Mucosa of rectum (tissue), 2 donors: ENCODE data around the gene STRADB.

Experiments
- H3K27ac ChIP-seq, 2 donors: one replicate each; pipeline ENCODE4 v1.7.0; 2013; ENCODE audit warnings: inconsistent platforms in 2 of 2, low read depth in 2 of 2, low read length in 2 of 2
- H3K27me3 ChIP-seq, 2 donors: one replicate each; pipeline ENCODE4 v1.7.0; 2013; ENCODE audit warnings: low read length in 2 of 2; ENCODE audit not compliant: control insufficient read depth in 2 of 2, insufficient read depth in 2 of 2
- H3K36me3 ChIP-seq, 2 donors: one replicate each; pipeline ENCODE4 v1.7.0; 2013; ENCODE audit warnings: low read length in 2 of 2; ENCODE audit not compliant: control insufficient read depth in 2 of 2, insufficient read depth in 2 of 2
- H3K4me1 ChIP-seq, 2 donors: one replicate each; pipeline ENCODE4 v1.7.0; 2013; ENCODE audit warnings: low read length in 2 of 2, mild to moderate bottlenecking in 1 of 2; ENCODE audit not compliant: control insufficient read depth in 2 of 2, insufficient read depth in 2 of 2
- H3K4me3 ChIP-seq, 2 donors: one replicate each; pipeline ENCODE4 v1.7.0; 2013; ENCODE audit warnings: low read length in 2 of 2
- H3K9ac ChIP-seq, 2 donors: one replicate each; pipeline ENCODE4 v1.7.0; 2013; ENCODE audit warnings: low read length in 2 of 2, low read depth in 1 of 2, mild to moderate bottlenecking in 1 of 2
- H3K9me3 ChIP-seq, 2 donors: one replicate each; pipeline ENCODE4 v1.7.0; 2013; ENCODE audit warnings: low read length in 2 of 2; ENCODE audit not compliant: control insufficient read depth in 2 of 2
- donor health status: healthy.
- donor health status: Normal muscosa, but diverticular disease.

STRADB gene

GRCh38 chr2:201444746-201445465, 6.6 kb upstream of the STRADB start:
- no peak overlapping the region for H3K4me3 ChIP-seq
- H3K9me3 ChIP-seq: no peaks in the 10 kb centered on the region
- H3K27me3 ChIP-seq: no peaks in the 10 kb centered on the region
- H3K36me3 ChIP-seq: no peaks in the 10 kb centered on the region
- H3K9ac ChIP-seq: no peak overlapping the region
- no peak overlapping the region for H3K27ac ChIP-seq
- H3K4me1 ChIP-seq: peaks cover 14 to 27% of the 10 kb centered on the region in 2 donors

- no peaks in the 10 kb centered on the region for H3K9me3 ChIP-seq
- no peak overlapping the region for H3K4me3 ChIP-seq
- no peaks in the 10 kb centered on the region for H3K36me3 ChIP-seq
- H3K27ac ChIP-seq: peak overlapping the region; percentile 40 to 86
- peaks cover 20 to 32% of the 10 kb centered on the region in 2 donors for H3K4me1 ChIP-seq
- H3K9ac ChIP-seq: no peak overlapping the region
- H3K27me3 ChIP-seq: no peaks in the 10 kb centered on the region
Observed at GRCh38 chr2:201447086-201447485, 4.5 kb upstream of the STRADB start.

GRCh38 chr2:201448061-201448460, 3.5 kb upstream of the STRADB start:
- Histone ChIP-seq H3K9me3 (no peaks in the 10 kb centered on the region), H3K9ac (peak overlapping the region in 1 of 2 donors; percentile 35), H3K4me3 (peak overlapping the region; percentile 47 to 53), H3K27me3 (no peaks in the 10 kb centered on the region), H3K27ac (peak overlapping the region; percentile 86 to 88), H3K36me3 (no peaks in the 10 kb centered on the region), H3K4me1 (peaks cover 20 to 38% of the 10 kb centered on the region in 2 donors)

GRCh38 chr2:201448701-201449100, 2.8 kb upstream of the STRADB start:
- peak overlapping the region; percentile 72 to 86 for H3K27ac ChIP-seq
- peak overlapping the region in 1 of 2 donors; percentile 37 for H3K9ac ChIP-seq
- H3K27me3 ChIP-seq: no peaks in the 10 kb centered on the region
- peaks cover 22 to 44% of the 10 kb centered on the region in 2 donors for H3K4me1 ChIP-seq
- H3K9me3 ChIP-seq: no peaks in the 10 kb centered on the region
- no peaks in the 10 kb centered on the region for H3K36me3 ChIP-seq
- peak overlapping the region in 1 of 2 donors; percentile 26 for H3K4me3 ChIP-seq

GRCh38 chr2:201450954-201451291, 617 bp upstream of the STRADB start:
- H3K27me3 ChIP-seq: no peaks in the 10 kb centered on the region
- H3K27ac ChIP-seq: peak overlapping the region; percentile 93
- peak overlapping the region; percentile 98 for H3K4me3 ChIP-seq
- peak overlapping the region; percentile 94 to 96 for H3K9ac ChIP-seq
- peaks cover 0 to 6% of the 10 kb centered on the region in 2 donors for H3K36me3 ChIP-seq
- H3K4me1 ChIP-seq: peaks cover 22 to 45% of the 10 kb centered on the region in 2 donors
- no peaks in the 10 kb centered on the region for H3K9me3 ChIP-seq

- H3K4me1 ChIP-seq: peaks cover 17 to 40% of the 10 kb centered on the region in 2 donors
- peak overlapping the region; percentile 98 for H3K4me3 ChIP-seq
- H3K9me3 ChIP-seq: no peaks in the 10 kb centered on the region
- H3K27me3 ChIP-seq: no peaks in the 10 kb centered on the region
- peak overlapping the region; percentile 83 to 94 for H3K9ac ChIP-seq
- H3K27ac ChIP-seq: peak overlapping the region; percentile 93
- peaks cover 0 to 6% of the 10 kb centered on the region in 2 donors for H3K36me3 ChIP-seq
Observed at GRCh38 chr2:201452058-201452921, 750 bp downstream of the STRADB start.

GRCh38 chr2:201452922-201453643, 1.5 kb downstream of the STRADB start:
- peak overlapping the region in 1 of 2 donors; percentile 93 for H3K27ac ChIP-seq

GRCh38 chr2:201458381-201458780, 6.8 kb downstream of the STRADB start:
- no peaks in the 10 kb centered on the region for H3K9me3 ChIP-seq
- H3K9ac ChIP-seq: peak overlapping the region in 1 of 2 donors; percentile 43
- peak overlapping the region; percentile 51 to 57 for H3K27ac ChIP-seq
- no peaks in the 10 kb centered on the region for H3K27me3 ChIP-seq
- H3K4me3 ChIP-seq: peak overlapping the region in 1 of 2 donors; percentile 46
- peaks cover 24 to 34% of the 10 kb centered on the region in 2 donors for H3K36me3 ChIP-seq
- H3K4me1 ChIP-seq: peaks cover 0 to 17% of the 10 kb centered on the region in 2 donors

More at GRCh38 chr2:201452922-201453643, 1.5 kb downstream of the STRADB start:
- Histone ChIP-seq H3K4me3 (peak overlapping the region; percentile 98), H3K36me3 (peaks cover 0 to 6% of the 10 kb centered on the region in 2 donors), H3K9ac (peak overlapping the region; percentile 83 to 94), H3K27me3 (no peaks in the 10 kb centered on the region), H3K4me1 (peaks cover 9 to 34% of the 10 kb centered on the region in 2 donors), H3K9me3 (no peaks in the 10 kb centered on the region)

GRCh38 chr2:201460532-201460931, 9.0 kb downstream of the STRADB start:
- Histone ChIP-seq H3K36me3 (peaks cover 36 to 41% of the 10 kb centered on the region in 2 donors), H3K9ac (no peak overlapping the region), H3K27me3 (no peaks in the 10 kb centered on the region), H3K27ac (no peak overlapping the region), H3K4me3 (no peak overlapping the region), H3K4me1 (peaks cover 14 to 29% of the 10 kb centered on the region in 2 donors), H3K9me3 (no peaks in the 10 kb centered on the region)
